HepG2 (cell line): ENCODE results near the gene ZNF440. TPM values are rescaled to one million over a fixed set of nuclear protein-coding genes. Genes with fewer than 3 reads are reported as not detected.
A peak's percentile ranks its signal among the peaks of the same experiment; 100 is the strongest.

ENCODE experiments used
- CBX1 ChIP-seq: IDR thresholded peaks from one replicate; pipeline ENCODE4 v1.6.1; 2016; ENCODE audit warnings: antibody characterized with exemption, low read depth
- CCDC6 ChIP-seq: sonication (generic); formaldehyde crosslinking; IDR thresholded peaks from 2 replicates; pipeline ENCODE4 v1.8.1; 2022; ENCODE audit warnings: mild to moderate bottlenecking, missing genetic modification reagents, moderate library complexity
- CREB1 ChIP-seq, 2 experiments: fragments of 450-650 bp in 1 of 2; IDR thresholded peaks; 2 replicates each; pipeline ENCODE4 v1.6.1; 2016 to 2017; ENCODE audit warnings: control low read depth in 1 of 2, mild to moderate bottlenecking in 1 of 2, missing compliant biosample characterization in 1 of 2, missing genetic modification characterization in 1 of 2
- HNF4G ChIP-seq, 2 experiments: sonication (generic) in 1 of 2; formaldehyde crosslinking in 1 of 2; IDR thresholded peaks; 2 replicates each; pipeline versions ENCODE4 v1.4.0 to v1.6.1; 2011 to 2020; ENCODE audit warnings: borderline replicate concordance in 2 of 2, low read depth in 2 of 2, mild to moderate bottlenecking in 2 of 2, low read length in 1 of 2, missing genetic modification reagents in 1 of 2, moderate library complexity in 1 of 2
- KLF15 ChIP-seq: sonication (generic); formaldehyde crosslinking; IDR thresholded peaks from 2 replicates; pipeline ENCODE4 v1.8.1; 2023; ENCODE audit warnings: borderline replicate concordance, mild to moderate bottlenecking, inconsistent platforms, missing genetic modification reagents, mixed read lengths
- POLR2AphosphoS5 ChIP-seq: IDR thresholded peaks from 2 replicates; pipeline ENCODE4 v1.6.1; 2012; ENCODE audit warnings: low read depth, low read length
- SMAD3 ChIP-seq: sonication (generic); formaldehyde crosslinking; IDR thresholded peaks from 2 replicates; pipeline ENCODE4 v1.4.0; 2020; ENCODE audit warnings: missing genetic modification reagents
- TBX3 ChIP-seq: fragments of 450-650 bp; IDR thresholded peaks from 2 replicates; pipeline ENCODE4 v1.6.1; 2017; ENCODE audit warnings: antibody characterized with exemption, mild to moderate bottlenecking, inconsistent platforms, borderline replicate concordance
- ZIK1 ChIP-seq: sonication (generic); formaldehyde crosslinking; IDR thresholded peaks from 2 replicates; pipeline ENCODE4 v1.5.0; 2020; ENCODE audit warnings: mild to moderate bottlenecking, low read depth, missing genetic modification reagents, borderline replicate concordance
- ZMYM4 ChIP-seq: sonication (generic); formaldehyde crosslinking; IDR thresholded peaks from 2 replicates; pipeline ENCODE4 v1.8.1; 2023; ENCODE audit warnings: mild to moderate bottlenecking, missing genetic modification reagents
- ZNF124 ChIP-seq: sonication (generic); formaldehyde crosslinking; IDR thresholded peaks from 2 replicates; pipeline ENCODE4 v1.4.0; 2020; ENCODE audit warnings: missing genetic modification reagents
- ZNF44 ChIP-seq: sonication (generic); formaldehyde crosslinking; IDR thresholded peaks from 2 replicates; pipeline ENCODE4 v1.5.1; 2020; ENCODE audit warnings: mild to moderate bottlenecking, missing genetic modification reagents
- ZNF775 ChIP-seq: sonication (generic); formaldehyde crosslinking; IDR thresholded peaks from 2 replicates; pipeline ENCODE4 v1.4.0; 2020; ENCODE audit warnings: missing genetic modification reagents, mild to moderate bottlenecking, moderate library complexity, borderline replicate concordance
- ZNF883 ChIP-seq: sonication (generic); formaldehyde crosslinking; IDR thresholded peaks from 2 replicates; pipeline ENCODE4 v1.5.1; 2020; ENCODE audit warnings: mild to moderate bottlenecking, missing genetic modification reagents; ENCODE audit errors: not compliant biosample characterization
- ZZZ3 ChIP-seq: sonication (generic); formaldehyde crosslinking; IDR thresholded peaks from 2 replicates; pipeline ENCODE4 v1.4.0; 2020; ENCODE audit warnings: missing genetic modification reagents, mild to moderate bottlenecking, borderline replicate concordance
- polyA plus RNA-seq, 8 experiments: library from polyadenylated mRNA; depleted of rRNA in 3 of 8; stranded (reverse) in 7 of 8; unstranded in 1 of 8; fragments of >200 nt; fragmentation: Illumina TruSeq in 4 of 8; extraction: Trizol in 4 of 8; gene quantifications; 2 replicates each; pipeline versions ENCODE4 v1.2.1 to v1.2.3, GENCODE V29; 2011 to 2016; ENCODE audit warnings: low read depth in 4 of 8, missing spikeins in 1 of 8, mixed read lengths in 1 of 8; ENCODE audit not compliant: insufficient read depth in 1 of 8
- total RNA-seq, 5 experiments: library from RNA; depleted of rRNA; stranded (reverse); fragments of >200 nt; fragmentation: Illumina TruSeq; extraction: Trizol; gene quantifications; 2 replicates each; pipeline ENCODE4 v1.2.3, GENCODE V29; 2016; ENCODE audit warnings: low read depth in 1 of 5
- TF ChIP-seq, protein P1 (sequence below): sonication (generic); formaldehyde crosslinking; conservative IDR thresholded peaks from 2 replicates; pipeline ENCODE4 v1.4.0; 2020; ENCODE audit warnings: mild to moderate bottlenecking, missing genetic modification reagents, moderate library complexity
- TF ChIP-seq, protein P2 (sequence below), 2 experiments: IDR thresholded peaks; 2 replicates each; pipeline ENCODE4 v1.6.1; 2011 to 2012; ENCODE audit warnings: low read length in 2 of 2, borderline replicate concordance in 1 of 2, low read depth in 1 of 2, mild to moderate bottlenecking in 1 of 2, moderate library complexity in 1 of 2

ZNF440 gene
- total and polyA plus RNA-seq, 2 of the 13 experiments (the other 11 are each of a cell fraction or from before 2014, with no cell fraction given): 2.7 to 12.4 TPM

DNA sequence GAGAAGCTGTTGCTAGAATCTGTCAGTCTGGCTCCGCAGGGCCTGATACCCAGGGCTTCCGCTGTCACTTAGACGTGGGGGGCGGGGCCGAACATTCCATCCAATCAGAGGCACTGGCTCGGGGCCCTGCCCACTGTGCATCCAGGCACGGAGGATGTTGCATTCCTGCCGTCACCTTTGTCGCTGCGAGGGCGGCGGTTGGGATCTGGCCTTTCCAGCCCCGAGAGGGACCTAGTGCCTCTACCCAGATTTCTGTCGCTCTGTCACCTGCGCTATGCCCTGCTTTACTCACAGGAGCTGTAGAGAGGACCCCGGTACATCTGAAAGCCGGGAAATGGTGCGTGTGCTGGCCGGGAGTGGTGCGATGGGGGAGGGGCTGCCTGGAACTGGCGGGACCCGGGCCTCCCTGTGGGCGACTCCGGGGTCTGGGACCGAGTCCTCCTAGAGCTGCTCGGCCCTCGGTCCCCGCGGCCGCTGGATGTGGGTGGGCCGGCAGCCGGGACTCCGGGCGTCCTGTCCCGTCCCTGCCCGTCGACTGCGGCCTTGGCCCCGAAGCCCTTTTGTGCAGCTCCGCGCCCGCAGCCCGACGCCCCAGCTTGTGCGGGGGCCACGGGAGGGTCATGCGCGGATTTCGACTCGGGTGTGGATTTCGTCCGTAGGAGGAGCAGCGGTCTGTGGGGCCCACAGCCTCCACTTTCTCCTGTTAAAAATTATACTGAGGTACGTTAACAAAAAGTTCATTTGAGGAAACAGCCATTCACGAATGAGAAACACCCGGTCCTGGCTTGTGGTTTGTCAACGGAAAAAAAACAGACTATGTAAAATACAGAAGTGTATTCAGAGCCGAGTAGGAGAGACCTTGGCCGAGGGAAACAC is 34.8 kb downstream of the ZNF440 start, which contains the start of gene ZNF439 (continued):
- no peak for TF ChIP-seq ZZZ3 (CRISPR knock-in tag)
- TF ChIP-seq TBX3: peak; percentile 67; the same call in 1 of the 2 replicates
- peak; percentile 95; the same call in 1 of the 2 replicates for TF ChIP-seq ZNF44 (CRISPR knock-in tag)
- TF ChIP-seq, protein P1, sequence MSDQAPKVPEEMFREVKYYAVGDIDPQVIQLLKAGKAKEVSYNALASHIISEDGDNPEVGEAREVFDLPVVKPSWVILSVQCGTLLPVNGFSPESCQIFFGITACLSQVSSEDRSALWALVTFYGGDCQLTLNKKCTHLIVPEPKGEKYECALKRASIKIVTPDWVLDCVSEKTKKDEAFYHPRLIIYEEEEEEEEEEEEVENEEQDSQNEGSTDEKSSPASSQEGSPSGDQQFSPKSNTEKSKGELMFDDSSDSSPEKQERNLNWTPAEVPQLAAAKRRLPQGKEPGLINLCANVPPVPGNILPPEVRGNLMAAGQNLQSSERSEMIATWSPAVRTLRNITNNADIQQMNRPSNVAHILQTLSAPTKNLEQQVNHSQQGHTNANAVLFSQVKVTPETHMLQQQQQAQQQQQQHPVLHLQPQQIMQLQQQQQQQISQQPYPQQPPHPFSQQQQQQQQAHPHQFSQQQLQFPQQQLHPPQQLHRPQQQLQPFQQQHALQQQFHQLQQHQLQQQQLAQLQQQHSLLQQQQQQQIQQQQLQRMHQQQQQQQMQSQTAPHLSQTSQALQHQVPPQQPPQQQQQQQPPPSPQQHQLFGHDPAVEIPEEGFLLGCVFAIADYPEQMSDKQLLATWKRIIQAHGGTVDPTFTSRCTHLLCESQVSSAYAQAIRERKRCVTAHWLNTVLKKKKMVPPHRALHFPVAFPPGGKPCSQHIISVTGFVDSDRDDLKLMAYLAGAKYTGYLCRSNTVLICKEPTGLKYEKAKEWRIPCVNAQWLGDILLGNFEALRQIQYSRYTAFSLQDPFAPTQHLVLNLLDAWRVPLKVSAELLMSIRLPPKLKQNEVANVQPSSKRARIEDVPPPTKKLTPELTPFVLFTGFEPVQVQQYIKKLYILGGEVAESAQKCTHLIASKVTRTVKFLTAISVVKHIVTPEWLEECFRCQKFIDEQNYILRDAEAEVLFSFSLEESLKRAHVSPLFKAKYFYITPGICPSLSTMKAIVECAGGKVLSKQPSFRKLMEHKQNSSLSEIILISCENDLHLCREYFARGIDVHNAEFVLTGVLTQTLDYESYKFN: peak; percentile 43
- peak; percentile 84 for TF ChIP-seq ZNF883
- peak; percentile 73 for TF ChIP-seq POLR2AphosphoS5
- TF ChIP-seq ZNF124 (CRISPR knock-in tag): no peak
- no peak for TF ChIP-seq SMAD3 (CRISPR knock-in tag)
- no peak for TF ChIP-seq HNF4G (IDR thresholded peaks at IDR 0.05; ENCODE audit: borderline replicate concordance, low read depth, low read length)
- no peak for TF ChIP-seq HNF4G (CRISPR knock-in tag; IDR thresholded peaks at IDR 0.05; ENCODE audit: borderline replicate concordance, low read depth)
- no peak; the same call in 1 of the 2 replicates for TF ChIP-seq ZIK1 (CRISPR knock-in tag)
- TF ChIP-seq ZNF775 (CRISPR knock-in tag): no peak
- 0 out of 2 replicates have a peak, but pooled peaks have one; percentile 27 for TF ChIP-seq ZMYM4 (CRISPR knock-in tag)
- TF ChIP-seq CREB1 (IDR thresholded peaks at IDR 0.05): no peak
- TF ChIP-seq CREB1 (CRISPR knock-in tag; IDR thresholded peaks at IDR 0.05): peak; percentile 53; the same call in 1 of the 2 replicates
- peak; percentile 25; the same call in 1 of the 2 replicates for TF ChIP-seq CCDC6 (CRISPR knock-in tag)
- TF ChIP-seq, protein P2, sequence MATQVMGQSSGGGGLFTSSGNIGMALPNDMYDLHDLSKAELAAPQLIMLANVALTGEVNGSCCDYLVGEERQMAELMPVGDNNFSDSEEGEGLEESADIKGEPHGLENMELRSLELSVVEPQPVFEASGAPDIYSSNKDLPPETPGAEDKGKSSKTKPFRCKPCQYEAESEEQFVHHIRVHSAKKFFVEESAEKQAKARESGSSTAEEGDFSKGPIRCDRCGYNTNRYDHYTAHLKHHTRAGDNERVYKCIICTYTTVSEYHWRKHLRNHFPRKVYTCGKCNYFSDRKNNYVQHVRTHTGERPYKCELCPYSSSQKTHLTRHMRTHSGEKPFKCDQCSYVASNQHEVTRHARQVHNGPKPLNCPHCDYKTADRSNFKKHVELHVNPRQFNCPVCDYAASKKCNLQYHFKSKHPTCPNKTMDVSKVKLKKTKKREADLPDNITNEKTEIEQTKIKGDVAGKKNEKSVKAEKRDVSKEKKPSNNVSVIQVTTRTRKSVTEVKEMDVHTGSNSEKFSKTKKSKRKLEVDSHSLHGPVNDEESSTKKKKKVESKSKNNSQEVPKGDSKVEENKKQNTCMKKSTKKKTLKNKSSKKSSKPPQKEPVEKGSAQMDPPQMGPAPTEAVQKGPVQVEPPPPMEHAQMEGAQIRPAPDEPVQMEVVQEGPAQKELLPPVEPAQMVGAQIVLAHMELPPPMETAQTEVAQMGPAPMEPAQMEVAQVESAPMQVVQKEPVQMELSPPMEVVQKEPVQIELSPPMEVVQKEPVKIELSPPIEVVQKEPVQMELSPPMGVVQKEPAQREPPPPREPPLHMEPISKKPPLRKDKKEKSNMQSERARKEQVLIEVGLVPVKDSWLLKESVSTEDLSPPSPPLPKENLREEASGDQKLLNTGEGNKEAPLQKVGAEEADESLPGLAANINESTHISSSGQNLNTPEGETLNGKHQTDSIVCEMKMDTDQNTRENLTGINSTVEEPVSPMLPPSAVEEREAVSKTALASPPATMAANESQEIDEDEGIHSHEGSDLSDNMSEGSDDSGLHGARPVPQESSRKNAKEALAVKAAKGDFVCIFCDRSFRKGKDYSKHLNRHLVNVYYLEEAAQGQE (IDR thresholded peaks at IDR 0.05; ENCODE audit: borderline replicate concordance in 1 of 2, low read depth in 1 of 2, low read length in 2 of 2): no peak
- TF ChIP-seq KLF15: peak; percentile 76; the same call in 1 of the 2 replicates
- TF ChIP-seq CBX1: no peak
